HG03571 (cell line): Measurements from ENCODE around the gene KPNA1.
A peak's percentile ranks its signal among the peaks of the same experiment; 100 is the strongest.

ENCODE experiments used
- ATAC-seq: cut with Tn5 transposase; IDR thresholded peaks from one replicate; pipeline ENCODE4 v1.9.1; 2021; ENCODE audit not compliant: unreplicated experiment

Gene KPNA1

GRCh38 chr3:122416966-122417365, 97.8 kb downstream of the KPNA1 start:
- no peak for ATAC-seq

- ATAC-seq, result peak; percentile 78
Observed at GRCh38 chr3:122415762-122416654, 98.7 kb downstream of the KPNA1 start, which contains the start of gene WDR5B. Gene WDR5B (minus strand): TSS chr3:122416062. CDS start chr3:122415528, 534 bp downstream.

DNA sequence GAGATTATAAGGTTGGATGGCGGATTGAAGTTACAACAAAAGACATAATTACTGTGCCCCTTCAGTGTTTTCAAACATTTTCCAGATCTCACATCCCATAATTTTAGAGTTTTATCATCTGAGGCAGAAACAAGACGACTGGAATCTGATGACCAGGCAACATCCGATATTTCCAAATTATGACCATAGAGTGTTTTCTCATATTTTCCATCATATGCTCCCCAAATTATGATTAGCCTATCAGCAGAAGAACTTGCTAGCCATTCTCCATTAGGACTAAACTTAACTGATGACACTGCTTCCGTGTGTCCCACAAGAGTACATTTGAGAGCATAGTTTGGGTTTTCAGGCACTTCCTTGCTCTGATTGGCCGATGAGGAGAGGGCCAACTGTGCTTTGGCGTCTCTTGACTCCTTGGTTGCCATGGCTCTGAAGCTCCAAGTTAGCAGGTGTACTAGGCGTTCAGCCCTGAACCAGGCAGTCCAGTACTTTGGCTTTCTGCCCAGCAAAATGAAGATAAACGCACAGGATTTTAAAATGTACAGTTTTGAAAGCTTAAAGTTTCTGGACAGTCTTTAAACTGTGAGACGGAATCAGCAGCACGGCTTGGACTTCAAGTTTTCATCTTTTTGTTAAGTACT, 99.5 kb downstream of the KPNA1 start:
- peak; percentile 40 for ATAC-seq

DNA sequence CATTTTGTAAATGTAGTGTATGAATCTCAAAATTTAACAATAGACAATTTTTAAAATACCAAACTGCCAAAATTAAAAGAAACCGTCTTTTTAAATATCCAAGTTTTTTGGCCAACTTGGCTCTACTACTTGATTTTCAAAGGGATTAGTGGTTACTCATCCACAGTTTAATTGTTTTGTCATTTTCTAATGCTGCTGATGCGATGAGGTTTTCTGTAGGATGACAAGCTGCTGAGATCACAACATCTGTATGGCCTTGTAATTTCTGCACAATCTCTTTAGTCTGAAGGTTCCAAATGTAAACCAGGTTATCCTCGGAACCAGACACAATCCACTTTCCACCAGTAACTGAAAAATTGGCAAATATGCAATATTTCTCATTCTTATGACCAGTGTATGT, 100.3 kb downstream of the KPNA1 start:
- ATAC-seq, result no peak

GRCh38 chr3:122410639-122411038, 104.1 kb downstream of the KPNA1 start:
- no peak for ATAC-seq

- ATAC-seq, result no peak
Observed at GRCh38 chr3:122410111-122410510, 104.6 kb downstream of the KPNA1 start.

- ATAC-seq, result no peak
Observed at GRCh38 chr3:122409446-122409845, 105.3 kb downstream of the KPNA1 start.

- ATAC-seq, result no peak
Observed at GRCh38 chr3:122407946-122408345, 106.8 kb downstream of the KPNA1 start.

GRCh38 chr3:122406198-122406597, 108.5 kb downstream of the KPNA1 start:
- ATAC-seq, result no peak

DNA sequence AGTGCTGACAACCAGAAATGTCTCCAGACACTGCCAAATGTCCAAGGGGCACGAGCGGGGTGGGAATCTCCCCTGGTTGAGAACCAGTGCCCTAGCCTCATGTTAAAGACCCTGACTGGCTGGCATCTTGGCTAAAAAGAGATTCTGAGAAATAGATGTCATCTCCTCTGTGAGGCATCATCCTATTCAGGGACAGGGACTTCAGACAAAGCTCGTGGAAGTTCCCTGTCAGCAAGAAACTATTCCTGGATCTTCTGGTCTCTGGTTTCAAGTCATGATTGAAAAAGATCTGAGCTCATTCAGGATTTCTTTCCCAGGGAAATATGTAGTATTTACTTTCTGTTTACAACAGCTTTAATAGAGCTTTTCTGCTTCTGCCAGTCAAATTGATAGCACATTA, 109.7 kb downstream of the KPNA1 start:
- ATAC-seq, result no peak

GRCh38 chr3:122403489-122403888, 111.2 kb downstream of the KPNA1 start:
- ATAC-seq, result no peak

DNA sequence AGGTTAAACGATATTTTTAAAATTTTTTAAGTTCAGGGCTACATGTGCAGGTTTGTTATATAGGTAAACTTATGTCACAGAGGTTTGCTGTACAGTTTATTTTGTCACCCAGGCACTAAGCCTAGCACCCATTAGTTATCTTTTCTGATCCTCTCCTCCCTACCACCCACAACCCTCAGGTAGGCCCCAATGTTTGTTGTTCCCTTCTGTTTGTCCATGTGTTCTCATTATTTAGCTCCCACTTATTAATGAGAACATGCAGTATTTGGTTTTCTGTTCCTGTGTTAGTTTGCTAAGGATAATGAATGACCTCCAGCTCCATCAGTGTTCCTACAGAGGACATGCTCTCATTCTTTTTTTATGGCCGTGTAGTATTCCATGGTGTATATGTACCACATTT, 115.8 kb downstream of the KPNA1 start:
- ATAC-seq, result no peak

DNA sequence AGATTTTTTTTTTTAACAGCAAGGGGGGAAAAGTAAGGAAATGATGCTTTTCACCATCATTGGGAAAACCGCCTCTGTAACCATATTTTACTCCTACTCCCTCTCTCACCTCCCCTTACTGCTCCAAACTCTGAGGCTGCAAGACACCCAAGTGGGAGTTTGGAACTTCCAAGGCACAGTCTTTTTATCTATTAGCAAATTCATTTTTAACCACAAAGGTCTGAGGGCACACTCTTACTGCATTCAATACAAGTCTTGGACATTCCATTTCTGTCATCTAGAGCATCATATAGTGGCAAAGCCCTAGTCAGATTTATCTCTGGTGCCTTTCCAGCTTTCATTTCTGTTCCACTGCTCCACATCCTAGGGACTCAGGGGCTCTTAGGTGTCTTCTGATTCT, 117.5 kb downstream of the KPNA1 start:
- no peak for ATAC-seq

DNA sequence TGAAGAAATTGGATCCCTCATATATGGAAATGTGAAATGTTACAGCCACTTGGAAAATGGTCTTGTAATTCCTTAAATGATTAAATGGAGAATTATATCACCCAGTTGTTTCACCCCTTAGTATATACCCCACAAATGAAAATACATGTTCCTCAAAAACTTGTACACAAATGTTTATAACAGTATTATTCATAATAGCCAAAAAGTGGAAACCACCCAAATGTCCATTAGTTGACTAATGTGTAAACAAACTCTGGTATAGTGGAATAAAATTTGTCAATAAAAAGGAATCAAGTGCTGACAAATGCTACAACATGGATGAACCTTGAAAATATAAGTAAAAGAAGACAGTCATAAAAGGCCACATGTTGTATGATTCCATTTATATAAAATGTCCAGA, 118.2 kb downstream of the KPNA1 start:
- ATAC-seq, result no peak

DNA sequence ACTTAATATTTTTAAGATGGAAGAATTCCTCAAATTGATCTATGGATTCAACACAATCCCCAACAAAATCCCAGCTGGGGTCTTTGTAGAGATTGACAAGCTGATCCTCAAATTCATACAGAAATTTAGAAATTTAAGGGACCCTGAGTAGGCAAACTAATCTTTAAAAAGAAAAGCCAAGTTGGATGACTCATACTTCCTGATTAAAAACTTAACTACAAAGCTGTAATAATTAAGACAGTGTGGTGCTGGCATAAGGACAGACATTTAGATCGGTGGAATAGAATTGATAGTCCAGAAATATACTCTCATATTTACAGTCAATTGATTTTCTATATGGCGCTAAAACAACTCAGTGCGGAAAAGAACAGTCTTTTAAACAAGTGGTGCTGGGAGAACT, 119.2 kb downstream of the KPNA1 start:
- no peak for ATAC-seq

GRCh38 chr3:122394173-122394572, 120.6 kb downstream of the KPNA1 start:
- no peak for ATAC-seq

- no peak for ATAC-seq
Observed at GRCh38 chr3:122392868-122393844, 121.6 kb downstream of the KPNA1 start.

GRCh38 chr3:122391681-122392446, 122.9 kb downstream of the KPNA1 start:
- ATAC-seq, result no peak

GRCh38 chr3:122390665-122391064, 124.1 kb downstream of the KPNA1 start:
- ATAC-seq, result no peak

- no peak for ATAC-seq
Observed at GRCh38 chr3:122389892-122390291, 124.8 kb downstream of the KPNA1 start.
